ENCODE measurements around the gene CBLN3.

The CBLN3 gene

GRCh38 chr14:24434036-24434435 lies 4.6 kb upstream of the CBLN3 start:
- TF ChIP-seq, protein P1, sequence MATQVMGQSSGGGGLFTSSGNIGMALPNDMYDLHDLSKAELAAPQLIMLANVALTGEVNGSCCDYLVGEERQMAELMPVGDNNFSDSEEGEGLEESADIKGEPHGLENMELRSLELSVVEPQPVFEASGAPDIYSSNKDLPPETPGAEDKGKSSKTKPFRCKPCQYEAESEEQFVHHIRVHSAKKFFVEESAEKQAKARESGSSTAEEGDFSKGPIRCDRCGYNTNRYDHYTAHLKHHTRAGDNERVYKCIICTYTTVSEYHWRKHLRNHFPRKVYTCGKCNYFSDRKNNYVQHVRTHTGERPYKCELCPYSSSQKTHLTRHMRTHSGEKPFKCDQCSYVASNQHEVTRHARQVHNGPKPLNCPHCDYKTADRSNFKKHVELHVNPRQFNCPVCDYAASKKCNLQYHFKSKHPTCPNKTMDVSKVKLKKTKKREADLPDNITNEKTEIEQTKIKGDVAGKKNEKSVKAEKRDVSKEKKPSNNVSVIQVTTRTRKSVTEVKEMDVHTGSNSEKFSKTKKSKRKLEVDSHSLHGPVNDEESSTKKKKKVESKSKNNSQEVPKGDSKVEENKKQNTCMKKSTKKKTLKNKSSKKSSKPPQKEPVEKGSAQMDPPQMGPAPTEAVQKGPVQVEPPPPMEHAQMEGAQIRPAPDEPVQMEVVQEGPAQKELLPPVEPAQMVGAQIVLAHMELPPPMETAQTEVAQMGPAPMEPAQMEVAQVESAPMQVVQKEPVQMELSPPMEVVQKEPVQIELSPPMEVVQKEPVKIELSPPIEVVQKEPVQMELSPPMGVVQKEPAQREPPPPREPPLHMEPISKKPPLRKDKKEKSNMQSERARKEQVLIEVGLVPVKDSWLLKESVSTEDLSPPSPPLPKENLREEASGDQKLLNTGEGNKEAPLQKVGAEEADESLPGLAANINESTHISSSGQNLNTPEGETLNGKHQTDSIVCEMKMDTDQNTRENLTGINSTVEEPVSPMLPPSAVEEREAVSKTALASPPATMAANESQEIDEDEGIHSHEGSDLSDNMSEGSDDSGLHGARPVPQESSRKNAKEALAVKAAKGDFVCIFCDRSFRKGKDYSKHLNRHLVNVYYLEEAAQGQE (IDR thresholded peaks at IDR 0.05; ENCODE audit: low read depth): no peak
- no peak for TF ChIP-seq USF1 (IDR thresholded peaks at IDR 0.05)
- no peak for TF ChIP-seq NFIC (IDR thresholded peaks at IDR 0.05)
- no peak for TF ChIP-seq EP300 (IDR thresholded peaks at IDR 0.05; ENCODE audit: borderline replicate concordance)
- no peak for TF ChIP-seq TCF12 (IDR thresholded peaks at IDR 0.05; ENCODE audit: low read depth)
- TF ChIP-seq CREB1 (IDR thresholded peaks at IDR 0.05; ENCODE audit: low read depth): no peak
- TF ChIP-seq EGR1 (IDR thresholded peaks at IDR 0.05): no peak
- no peak for TF ChIP-seq RAD21 (IDR thresholded peaks at IDR 0.05; ENCODE audit: low read depth)
- TF ChIP-seq MAX (IDR thresholded peaks at IDR 0.05): no peak
- no peak for TF ChIP-seq YY1 (IDR thresholded peaks at IDR 0.05; ENCODE audit: low read depth)
- TF ChIP-seq TAF1 (IDR thresholded peaks at IDR 0.05; ENCODE audit: low read depth): no peak
- TF ChIP-seq TEAD4 (IDR thresholded peaks at IDR 0.05): no peak
- TF ChIP-seq FOXM1 (IDR thresholded peaks at IDR 0.05; ENCODE audit: borderline replicate concordance, low read depth): no peak
- no peak for TF ChIP-seq CEBPB (IDR thresholded peaks at IDR 0.05)
- no peak for TF ChIP-seq ZBTB7A (IDR thresholded peaks at IDR 0.05; ENCODE audit: low read depth)

DNA sequence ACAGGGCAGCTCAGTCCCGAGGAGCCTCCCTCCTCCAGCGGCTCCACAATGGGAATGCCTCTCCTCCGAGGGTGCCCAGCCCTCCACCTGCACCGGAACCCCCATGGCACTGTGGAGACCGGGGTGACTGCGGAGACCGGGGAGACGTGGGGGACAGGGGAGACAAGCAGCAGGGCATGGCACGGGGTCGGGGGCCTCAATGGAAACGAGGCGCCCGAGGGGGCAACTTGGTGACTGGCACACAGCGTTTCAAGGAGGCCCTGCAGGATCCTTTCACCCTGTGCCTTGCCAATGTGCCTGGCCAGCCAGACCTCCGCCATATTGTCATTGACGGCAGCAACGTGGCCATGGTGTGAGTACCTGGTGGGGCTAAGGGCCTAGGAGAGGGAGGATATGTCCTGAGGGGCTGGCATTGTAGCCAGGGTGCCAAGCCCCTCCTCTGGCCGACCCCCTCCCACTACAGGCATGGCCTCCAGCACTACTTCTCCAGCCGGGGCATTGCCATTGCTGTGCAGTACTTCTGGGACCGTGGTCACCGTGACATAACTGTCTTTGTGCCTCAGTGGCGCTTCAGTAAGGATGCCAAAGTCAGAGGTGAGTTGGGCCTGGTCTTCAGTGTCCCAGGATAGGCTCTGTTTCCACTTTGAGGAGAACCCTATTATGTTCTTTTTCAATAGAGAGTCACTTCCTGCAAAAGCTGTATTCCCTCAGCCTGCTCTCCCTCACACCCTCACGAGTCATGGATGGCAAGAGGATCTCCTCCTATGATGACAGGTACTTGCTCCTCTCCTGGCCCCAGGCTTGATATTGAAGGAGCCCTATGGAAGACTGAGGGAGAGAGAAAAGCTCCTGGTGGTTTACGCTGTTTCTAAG lies 3.0 kb upstream of the CBLN3 start:
- TF ChIP-seq EP300 (IDR thresholded peaks at IDR 0.05; ENCODE audit: borderline replicate concordance) (no peak), USF1 (IDR thresholded peaks at IDR 0.05) (no peak), TCF12 (IDR thresholded peaks at IDR 0.05; ENCODE audit: low read depth) (no peak), YY1 (IDR thresholded peaks at IDR 0.05; ENCODE audit: low read depth) (no peak), MAX (IDR thresholded peaks at IDR 0.05) (no peak), EGR1 (IDR thresholded peaks at IDR 0.05) (no peak), TEAD4 (IDR thresholded peaks at IDR 0.05) (no peak), FOXM1 (IDR thresholded peaks at IDR 0.05; ENCODE audit: borderline replicate concordance, low read depth) (no peak), CREB1 (IDR thresholded peaks at IDR 0.05; ENCODE audit: low read depth) (no peak), ZBTB7A (IDR thresholded peaks at IDR 0.05; ENCODE audit: low read depth) (no peak), CEBPB (IDR thresholded peaks at IDR 0.05) (no peak), NFIC (IDR thresholded peaks at IDR 0.05) (no peak), RAD21 (IDR thresholded peaks at IDR 0.05; ENCODE audit: low read depth) (no peak), TAF1 (IDR thresholded peaks at IDR 0.05; ENCODE audit: low read depth) (no peak)
- TF ChIP-seq, protein P1 (IDR thresholded peaks at IDR 0.05; ENCODE audit: low read depth): no peak

- TF ChIP-seq MAX (IDR thresholded peaks at IDR 0.05) (no peak), NFIC (IDR thresholded peaks at IDR 0.05) (peak; percentile 37; the same call in 1 of the 2 replicates), CREB1 (IDR thresholded peaks at IDR 0.05; ENCODE audit: low read depth) (no peak), TAF1 (IDR thresholded peaks at IDR 0.05; ENCODE audit: low read depth) (no peak), YY1 (IDR thresholded peaks at IDR 0.05; ENCODE audit: low read depth) (no peak), USF1 (IDR thresholded peaks at IDR 0.05) (no peak), TCF12 (IDR thresholded peaks at IDR 0.05; ENCODE audit: low read depth) (no peak), RAD21 (IDR thresholded peaks at IDR 0.05; ENCODE audit: low read depth) (peak; percentile 96), TEAD4 (IDR thresholded peaks at IDR 0.05) (no peak), EP300 (IDR thresholded peaks at IDR 0.05; ENCODE audit: borderline replicate concordance) (no peak), EGR1 (IDR thresholded peaks at IDR 0.05) (no peak), FOXM1 (IDR thresholded peaks at IDR 0.05; ENCODE audit: borderline replicate concordance, low read depth) (no peak), CEBPB (IDR thresholded peaks at IDR 0.05) (no peak)
- TF ChIP-seq, protein P1 (IDR thresholded peaks at IDR 0.05; ENCODE audit: low read depth): no peak
Measured at GRCh38 chr14:24431569-24432258, 2.2 kb upstream of the CBLN3 start.
